Fibroblast of mammary gland (primary cell): ENCODE data around the gene GRIN3B.
A peak's percentile ranks its signal among the peaks of the same experiment; 100 is the strongest.

Experiments
- DNase-seq: peaks from one replicate; pipeline ENCODE4 v3.0.0-alpha.2; 2010; ENCODE audit warnings: low read depth
- H3K4me3 ChIP-seq: 2 replicates; pipeline ENCODE4 v1.5.1; 2011; ENCODE audit warnings: low read depth, mild to moderate bottlenecking, low read length, moderate library complexity; ENCODE audit not compliant: control insufficient read depth
- CTCF ChIP-seq: conservative IDR thresholded peaks from 2 replicates; pipeline ENCODE4 v1.5.1; 2011; ENCODE audit warnings: low read depth, low read length, inconsistent platforms; ENCODE audit not compliant: control insufficient read depth, insufficient read depth

The GRIN3B gene

GRCh38 chr19:960601-960938 is 39.6 kb upstream of the GRIN3B start:
- no peak for DNase-seq
- H3K4me3 ChIP-seq, result no peak overlapping the region
- TF ChIP-seq CTCF, result no peak

GRCh38 chr19:961866-962620 is 38.2 kb upstream of the GRIN3B start:
- peak; percentile 34 for DNase-seq
- TF ChIP-seq CTCF, result no peak
- no peak overlapping the region for H3K4me3 ChIP-seq

- no peak for TF ChIP-seq CTCF
- DNase-seq, result no peak
These were observed 37.4 kb upstream of the GRIN3B start for GRCh38 chr19:962683-963400.

GRCh38 chr19:963486-963951 is 36.7 kb upstream of the GRIN3B start:
- DNase-seq, result no peak
- no peak for TF ChIP-seq CTCF
- no peak overlapping the region for H3K4me3 ChIP-seq

More at GRCh38 chr19:962683-963400, 37.4 kb upstream of the GRIN3B start:
- H3K4me3 ChIP-seq, result no peak overlapping the region

GRCh38 chr19:964116-964520 is 36.1 kb upstream of the GRIN3B start:
- no peak for TF ChIP-seq CTCF
- no peak for DNase-seq
- H3K4me3 ChIP-seq, result no peak overlapping the region

GRCh38 chr19:964761-965694 is 35.2 kb upstream of the GRIN3B start:
- TF ChIP-seq CTCF, result no peak
- H3K4me3 ChIP-seq, result no peak overlapping the region
- DNase-seq, result peak; percentile 47
